Measurements from ENCODE around the gene POPDC3.
A peak's percentile ranks its signal among the peaks of the same experiment; 100 is the strongest.
"Not testable (repeated sequence)": the region's sequence is repeated elsewhere in the genome, so short reads cannot be mapped to it uniquely, and the experiment has no call there.

Gene POPDC3

GRCh38 chr6:105179244-105180065, at the start of gene POPDC3:
Gene POPDC3, minus strand, starts transcription at chr6:105180014. Its CDS starts 18,105 bp downstream, at chr6:105161909.
- DNase-seq = peak; percentile 28

- no peak for DNase-seq
Observed at GRCh38 chr6:105227295-105227767, 47.5 kb upstream of the POPDC3 start.

- DNase-seq = no peak
Observed at GRCh38 chr6:105226598-105227294, 46.9 kb upstream of the POPDC3 start.

- no peak for DNase-seq
Observed at GRCh38 chr6:105223242-105223641, 43.4 kb upstream of the POPDC3 start.

GRCh38 chr6:105221219-105221618, 41.4 kb upstream of the POPDC3 start:
- not testable (repeated sequence) for DNase-seq

- no peak for DNase-seq
Observed at GRCh38 chr6:105220186-105220585, 40.4 kb upstream of the POPDC3 start.

- DNase-seq = not testable (repeated sequence)
Observed at GRCh38 chr6:105219218-105219617, 39.4 kb upstream of the POPDC3 start.

- DNase-seq = no peak
Observed at GRCh38 chr6:105215506-105215905, 35.7 kb upstream of the POPDC3 start.

- DNase-seq = no peak
Observed at GRCh38 chr6:105214668-105215067, 34.9 kb upstream of the POPDC3 start.

GRCh38 chr6:105213272-105213671, 33.5 kb upstream of the POPDC3 start:
- no peak for DNase-seq

GRCh38 chr6:105212587-105212986, 32.8 kb upstream of the POPDC3 start:
- no peak for DNase-seq

- no peak for DNase-seq
Observed at GRCh38 chr6:105211831-105212230, 32.0 kb upstream of the POPDC3 start.

- no peak for DNase-seq
Observed at GRCh38 chr6:105210932-105211531, 31.2 kb upstream of the POPDC3 start.

GRCh38 chr6:105209950-105210706, 30.3 kb upstream of the POPDC3 start:
- DNase-seq = no peak

GRCh38 chr6:105207524-105208269, 27.9 kb upstream of the POPDC3 start:
- no peak for DNase-seq

GRCh38 chr6:105204768-105205167, 25.0 kb upstream of the POPDC3 start:
- no peak for DNase-seq

- DNase-seq = no peak
Observed at GRCh38 chr6:105204331-105204730, 24.5 kb upstream of the POPDC3 start.

GRCh38 chr6:105202486-105202885, 22.7 kb upstream of the POPDC3 start:
- DNase-seq = no peak

GRCh38 chr6:105200133-105200730, 20.4 kb upstream of the POPDC3 start:
- no peak for DNase-seq

GRCh38 chr6:105199711-105200110, 19.9 kb upstream of the POPDC3 start:
- no peak for DNase-seq

- no peak for DNase-seq
Observed at GRCh38 chr6:105196076-105196475, 16.3 kb upstream of the POPDC3 start.

- no peak for DNase-seq
Observed at GRCh38 chr6:105194591-105194990, 14.8 kb upstream of the POPDC3 start.

Measured in stimulated activated CD4-positive, alpha-beta T cell treated with anti-CD3 and anti-CD28 coated beads, Interleukin-15, amount 100 ng/mL, for 24 hours (primary cell).